ENCODE results near the gene MVK.
"Not testable (repeated sequence)": the region's sequence is repeated elsewhere in the genome, so short reads cannot be mapped to it uniquely, and the experiment has no call there.

Gene MVK

DNA sequence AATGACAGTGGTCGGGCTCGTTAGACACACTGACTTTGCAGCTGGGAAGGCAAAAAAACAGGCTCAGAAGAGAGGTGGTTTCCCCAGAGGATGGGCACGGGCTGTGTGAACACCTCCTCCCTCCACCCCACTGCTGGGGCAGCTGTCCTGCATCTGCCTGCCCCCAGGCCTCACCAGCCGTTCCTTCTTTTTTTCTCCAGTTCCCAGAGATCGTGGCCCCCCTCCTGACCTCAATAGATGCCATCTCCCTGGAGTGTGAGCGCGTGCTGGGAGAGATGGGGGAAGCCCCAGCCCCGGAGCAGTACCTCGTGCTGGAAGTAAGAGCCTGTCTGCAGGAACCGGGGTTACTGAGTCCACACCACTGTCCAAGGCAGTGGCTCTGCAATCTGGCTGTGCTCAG is 17.4 kb downstream of the MVK start:
- no peak for DNase-seq

DNA sequence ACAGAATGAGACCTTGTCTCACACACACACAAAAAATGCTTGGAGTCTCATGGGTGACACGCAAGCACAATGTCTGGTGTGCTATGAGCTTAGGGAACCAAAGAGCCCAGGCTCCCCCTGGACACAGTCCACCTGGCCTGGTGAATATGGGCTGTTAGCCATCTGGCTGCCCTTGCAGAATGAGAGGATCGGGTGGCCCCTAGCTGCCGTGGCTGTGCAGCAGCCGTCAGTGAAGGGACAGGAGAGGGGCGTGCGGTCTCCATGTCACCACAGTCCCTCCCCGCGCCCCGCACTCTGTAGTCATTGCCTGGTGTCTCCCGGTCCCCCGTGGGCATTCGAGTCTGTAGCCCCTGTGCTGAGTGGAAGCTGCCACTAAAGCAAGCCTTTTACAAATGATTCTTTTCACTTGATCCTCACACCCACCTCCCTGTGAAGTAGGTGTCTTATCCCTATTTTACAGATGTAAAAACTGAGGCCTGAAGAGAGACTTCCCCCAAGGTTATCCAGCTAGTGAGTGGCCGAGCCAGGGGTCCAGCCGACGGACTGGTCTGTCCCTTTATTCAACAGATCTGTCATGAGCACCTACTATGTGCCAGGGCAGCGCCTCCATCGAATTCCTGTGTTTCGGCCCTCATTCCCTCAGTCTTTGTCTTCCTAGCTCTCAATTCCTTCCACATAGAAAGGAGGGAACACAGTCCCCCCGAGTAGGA is 18.8 kb downstream of the MVK start:
- DNase-seq: no peak

DNA sequence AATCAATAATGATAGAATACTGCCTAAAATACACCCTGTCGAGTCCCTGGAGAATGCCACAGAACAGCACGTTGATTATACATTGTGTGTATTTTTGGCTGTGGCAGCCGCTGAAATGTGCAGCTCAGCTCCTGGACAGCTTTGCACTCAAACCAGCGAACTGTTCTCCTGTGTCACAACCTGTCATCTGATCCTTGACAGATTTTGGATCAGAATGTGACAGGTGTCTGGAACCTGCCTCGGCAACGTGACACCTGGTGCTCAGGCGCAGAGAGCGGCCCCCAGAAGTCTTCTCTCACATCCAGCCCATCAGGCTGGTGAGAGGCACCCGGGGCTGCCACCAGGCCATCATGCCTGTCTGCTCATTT is 19.3 kb downstream of the MVK start:
- DNase-seq: no peak

DNA sequence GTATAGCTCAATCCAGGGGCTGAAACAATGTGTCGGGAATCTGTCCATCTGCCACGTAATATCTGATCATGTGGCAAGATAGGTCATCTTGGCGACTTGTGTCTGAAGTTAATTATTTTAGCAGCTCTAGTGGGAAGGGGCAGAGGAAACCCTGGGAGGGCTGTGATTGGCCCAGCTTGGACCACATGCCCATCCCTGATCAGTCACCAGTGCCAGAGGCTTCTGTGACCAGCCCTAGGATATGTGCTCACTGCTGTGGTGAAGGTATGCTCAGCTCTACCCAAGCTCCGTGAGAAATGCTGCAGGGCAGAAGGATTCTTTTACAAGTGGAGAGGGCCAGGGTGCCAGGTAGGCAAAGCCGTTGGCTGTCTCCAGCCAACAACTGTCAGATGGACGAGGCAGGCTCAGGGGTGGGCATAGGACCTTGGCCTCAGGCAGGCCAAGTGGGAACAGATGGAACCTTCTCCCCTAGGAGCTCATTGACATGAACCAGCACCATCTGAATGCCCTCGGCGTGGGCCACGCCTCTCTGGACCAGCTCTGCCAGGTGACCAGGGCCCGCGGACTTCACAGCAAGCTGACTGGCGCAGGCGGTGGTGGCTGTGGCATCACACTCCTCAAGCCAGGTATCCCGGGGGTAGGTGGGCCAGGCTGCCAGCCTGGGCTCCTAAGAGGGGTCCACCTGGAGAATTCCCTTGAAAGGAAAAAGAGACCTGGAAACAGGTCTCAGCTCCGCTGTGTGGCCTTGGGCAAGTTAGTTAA is 21.1 kb downstream of the MVK start:
- DNase-seq: no peak

GRCh38 chr12:109595321-109595902 is 21.8 kb downstream of the MVK start:
- DNase-seq: no peak

DNA sequence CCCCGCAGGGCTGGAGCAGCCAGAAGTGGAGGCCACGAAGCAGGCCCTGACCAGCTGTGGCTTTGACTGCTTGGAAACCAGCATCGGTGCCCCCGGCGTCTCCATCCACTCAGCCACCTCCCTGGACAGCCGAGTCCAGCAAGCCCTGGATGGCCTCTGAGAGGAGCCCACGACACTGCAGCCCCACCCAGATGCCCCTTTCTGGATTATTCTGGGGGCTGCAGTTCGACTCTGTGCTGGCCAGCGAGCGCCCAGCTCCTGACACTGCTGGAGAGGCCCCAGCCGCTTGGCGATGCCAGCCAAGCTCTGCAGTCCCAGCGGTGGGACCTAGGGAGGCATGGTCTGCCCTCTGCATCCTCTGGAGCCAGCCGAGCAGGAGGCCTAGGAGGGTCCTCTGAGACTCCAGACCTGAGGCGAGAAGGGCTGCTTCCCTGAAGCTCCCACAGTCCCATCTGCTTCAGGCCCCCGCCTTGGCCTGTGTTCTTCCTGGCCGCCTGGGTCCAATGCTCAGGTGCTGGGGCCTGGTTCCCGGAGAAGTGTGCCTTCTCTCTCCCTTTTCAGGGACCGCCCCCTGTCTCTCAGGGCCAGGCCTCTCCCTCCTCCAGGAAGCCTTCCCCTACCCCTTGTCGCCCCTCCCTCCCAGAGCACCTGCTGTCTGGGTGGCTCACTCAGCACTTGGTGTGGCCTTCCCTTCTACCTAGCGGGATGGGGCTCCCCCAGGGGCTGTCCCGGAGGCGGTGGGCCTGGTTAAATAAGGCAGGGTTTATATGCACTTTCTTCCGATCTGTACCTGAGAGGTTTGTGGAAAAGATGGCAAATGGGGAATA is 23.0 kb downstream of the MVK start:
- no peak for DNase-seq

DNA sequence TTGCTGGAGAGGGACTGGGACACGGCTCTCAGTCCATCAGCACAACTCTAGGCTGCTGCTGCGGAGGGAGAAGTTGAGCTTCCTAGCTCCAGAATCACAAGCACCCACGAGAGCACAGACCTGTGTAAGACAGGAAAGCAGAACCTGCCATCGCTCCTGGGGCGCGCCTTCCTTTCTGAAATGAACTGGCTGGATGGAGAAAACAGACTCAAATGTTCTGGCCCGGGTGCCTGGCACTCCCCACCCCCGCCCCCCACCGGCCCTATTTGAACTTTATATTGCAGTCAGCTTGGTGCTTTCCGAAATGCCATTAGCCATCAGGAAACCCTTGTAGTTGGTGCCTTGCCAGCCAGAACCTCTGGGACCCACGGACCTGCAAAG is 23.8 kb downstream of the MVK start:
- DNase-seq: no peak

- peak; percentile 84 for DNase-seq
These were observed 24.3 kb downstream of the MVK start for GRCh38 chr12:109597795-109598427.

DNA sequence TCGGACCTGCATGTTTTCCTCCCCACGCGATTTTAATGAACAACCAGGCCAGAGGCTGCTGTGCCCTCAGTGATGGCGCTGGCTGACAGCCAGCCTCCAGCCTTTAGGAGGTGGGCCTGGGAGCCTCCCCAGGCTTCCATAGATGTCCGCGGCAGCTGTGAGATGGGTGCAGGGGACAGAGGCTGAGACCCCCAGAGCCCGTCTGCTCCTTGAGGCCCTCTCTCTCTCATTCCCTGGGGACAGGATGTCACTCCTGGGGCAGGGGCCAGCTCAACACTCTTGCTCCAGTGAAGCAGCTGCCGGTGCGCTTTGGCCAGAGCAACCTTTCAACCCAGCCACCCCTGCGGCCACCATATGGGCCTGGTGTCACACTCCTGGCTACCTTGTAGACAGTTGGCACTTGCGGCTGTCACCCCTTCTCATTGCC is 24.8 kb downstream of the MVK start:
- no peak for DNase-seq

DNA sequence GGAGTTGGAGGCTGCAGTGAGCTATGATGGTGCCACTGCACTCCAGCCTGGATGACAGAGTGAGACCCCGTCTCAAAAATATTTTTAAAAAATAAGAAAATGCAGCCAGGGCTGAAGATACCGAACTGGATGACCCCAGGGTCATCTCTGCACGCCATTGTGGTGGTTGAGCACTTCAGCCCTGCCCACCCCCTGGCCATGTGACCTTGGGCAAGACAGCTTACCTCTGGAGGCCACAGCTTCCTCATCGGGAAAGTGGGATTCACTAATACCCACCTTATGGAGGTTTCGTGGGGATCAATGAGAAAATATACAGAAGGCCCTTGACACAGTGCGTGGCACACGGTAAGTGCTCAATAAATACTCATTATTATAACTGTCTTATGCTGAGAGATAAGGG is 25.5 kb downstream of the MVK start:
- no peak for DNase-seq

DNA sequence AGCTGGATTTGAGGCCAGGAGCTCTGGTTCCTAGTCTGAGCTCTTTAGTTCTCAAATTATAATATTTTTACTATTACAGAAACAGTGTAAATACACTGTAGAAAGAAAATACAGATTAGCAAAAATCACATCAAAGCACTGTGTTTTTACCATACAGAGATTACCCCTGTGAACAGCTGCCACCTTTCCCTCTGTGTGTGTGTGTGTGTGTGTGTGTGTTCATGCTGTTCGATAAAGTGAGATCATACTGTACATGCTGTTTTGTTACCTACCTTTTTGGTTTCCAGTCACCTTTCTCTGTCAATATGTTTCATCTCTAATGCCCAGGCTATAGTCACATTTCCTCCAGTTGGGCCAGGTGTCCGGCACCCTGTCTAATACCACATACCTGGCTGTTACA is 26.9 kb downstream of the MVK start:
- no peak for DNase-seq

DNA sequence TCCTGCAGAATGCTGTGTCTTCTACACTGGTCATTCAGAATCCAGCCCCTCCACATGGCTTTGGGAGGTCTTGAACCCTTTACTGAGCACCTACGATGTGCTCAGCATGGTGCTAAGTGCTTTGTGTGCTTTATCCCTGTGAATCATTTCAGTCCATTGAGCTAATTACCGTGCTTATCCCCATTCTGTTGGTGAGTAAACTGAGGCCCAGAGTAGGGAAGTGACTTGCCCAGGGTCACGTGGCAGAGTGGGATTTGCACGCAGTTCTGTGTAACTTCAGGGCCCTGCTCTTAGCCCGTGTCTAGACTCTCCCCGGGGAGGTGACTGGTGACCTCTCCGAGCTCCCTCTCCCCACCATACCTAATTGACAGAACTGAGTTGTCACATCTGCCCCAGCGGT is 27.4 kb downstream of the MVK start:
- no peak for DNase-seq

DNA sequence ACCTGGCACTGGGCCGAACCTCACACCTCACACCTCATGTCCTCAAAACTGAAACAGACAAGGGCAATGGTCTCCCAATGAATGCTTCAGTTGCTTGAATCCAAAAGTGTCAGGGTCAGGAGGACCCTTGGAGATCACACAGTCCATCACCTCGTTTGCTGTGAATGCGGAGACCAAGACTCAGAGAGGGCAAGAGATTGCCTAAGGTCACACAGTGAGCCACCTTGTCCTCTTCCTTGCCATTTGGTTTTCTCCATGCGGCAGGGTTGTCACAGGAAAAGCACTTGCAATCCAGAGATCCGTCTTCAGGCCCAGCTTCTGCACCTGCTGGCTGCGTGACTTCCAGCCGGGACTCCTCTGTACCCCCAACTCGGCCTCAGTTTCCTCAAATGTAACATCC is 28.0 kb downstream of the MVK start:
- DNase-seq: no peak

GRCh38 chr12:109602132-109602531 is 28.5 kb downstream of the MVK start:
- DNase-seq: not testable (repeated sequence)

GRCh38 chr12:109604132-109604585 is 30.6 kb downstream of the MVK start:
- DNase-seq: no peak

GRCh38 chr12:109605016-109605415 is 31.4 kb downstream of the MVK start:
- DNase-seq: no peak

- no peak for DNase-seq
These were observed 32.1 kb downstream of the MVK start for GRCh38 chr12:109605599-109606228.

DNA sequence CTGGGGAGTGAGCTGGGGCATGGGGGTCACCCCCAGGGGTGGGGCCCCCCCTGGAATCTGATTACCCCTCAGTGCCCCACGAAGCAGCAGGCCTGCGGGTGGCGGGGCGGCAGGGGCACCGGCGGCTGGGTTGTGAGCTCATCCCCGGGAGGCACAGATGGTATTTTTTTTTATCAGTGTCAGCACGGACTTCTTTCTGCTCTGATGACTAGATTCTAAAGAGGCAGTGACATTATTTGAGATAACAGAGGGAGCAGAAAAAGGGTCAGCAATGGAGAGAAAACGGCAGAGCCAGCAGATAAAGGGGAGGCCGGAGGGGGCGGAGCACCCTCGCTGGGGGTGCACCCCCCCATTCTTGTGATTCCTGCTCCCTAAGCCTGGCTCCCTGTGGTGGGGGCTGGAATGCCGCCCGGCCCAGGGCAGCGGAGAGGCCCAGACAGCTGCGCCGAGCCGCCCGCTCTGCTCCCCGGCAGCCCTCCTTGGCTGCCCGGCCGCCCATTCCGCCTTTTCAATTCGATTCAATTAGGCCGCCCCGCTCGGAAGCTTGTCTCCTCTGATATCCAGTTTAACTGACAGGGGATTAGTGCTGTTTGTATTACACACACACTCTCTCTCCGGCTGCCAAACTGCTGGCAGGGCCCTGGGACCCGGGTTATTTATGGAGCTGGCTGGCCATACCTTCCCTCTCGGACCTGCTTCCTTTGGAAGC is 32.9 kb downstream of the MVK start:
- DNase-seq: peak; percentile 17

DNA sequence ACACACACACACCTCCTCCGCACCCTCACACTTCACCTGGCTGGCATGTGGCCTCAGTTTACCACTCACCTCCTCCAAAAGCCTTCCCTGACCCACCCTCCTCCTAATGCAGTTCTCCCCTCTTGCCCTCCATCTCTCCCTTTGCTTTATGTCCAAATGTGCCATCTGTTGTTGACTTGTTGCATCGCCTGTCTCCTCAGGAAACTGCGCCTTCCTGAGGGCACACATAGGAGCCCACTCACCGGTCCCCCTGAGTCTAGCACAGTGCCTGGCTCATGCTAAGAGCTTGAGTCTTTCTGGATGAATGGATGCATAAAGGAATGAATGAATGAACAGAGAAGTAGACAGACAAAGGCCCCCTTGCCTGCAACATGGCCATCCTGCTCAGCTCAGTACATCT is 34.0 kb downstream of the MVK start:
- no peak for DNase-seq

GRCh38 chr12:109608270-109608669 is 34.7 kb downstream of the MVK start:
- DNase-seq: no peak

DNA sequence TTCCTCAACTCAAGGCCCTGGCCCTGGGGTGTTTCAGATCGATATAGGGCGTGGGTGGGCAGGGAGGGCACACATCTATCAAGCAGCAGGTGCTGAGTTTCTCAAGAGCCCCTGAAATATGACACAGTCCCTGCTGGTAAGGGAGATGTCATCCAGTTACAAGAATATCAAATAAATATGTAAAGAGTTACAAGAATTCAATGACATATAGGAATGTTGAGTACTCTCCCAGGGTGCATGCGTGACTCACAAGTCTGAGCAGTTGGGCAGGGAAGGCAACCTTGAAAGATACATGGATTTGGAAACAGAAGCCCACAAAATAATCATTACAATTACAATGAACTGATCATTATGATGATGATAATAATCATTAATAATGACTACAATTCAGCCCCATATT is 35.2 kb downstream of the MVK start:
- no peak for DNase-seq
